Measurements from ENCODE around the gene CPLX1.
"Not testable (repeated sequence)": the region's sequence is repeated elsewhere in the genome, so short reads cannot be mapped to it uniquely, and the experiment has no call there.

CPLX1 gene

GRCh38 chr4:818106-818921 is 7.6 kb downstream of the CPLX1 start:
- no peak for DNase-seq

DNA sequence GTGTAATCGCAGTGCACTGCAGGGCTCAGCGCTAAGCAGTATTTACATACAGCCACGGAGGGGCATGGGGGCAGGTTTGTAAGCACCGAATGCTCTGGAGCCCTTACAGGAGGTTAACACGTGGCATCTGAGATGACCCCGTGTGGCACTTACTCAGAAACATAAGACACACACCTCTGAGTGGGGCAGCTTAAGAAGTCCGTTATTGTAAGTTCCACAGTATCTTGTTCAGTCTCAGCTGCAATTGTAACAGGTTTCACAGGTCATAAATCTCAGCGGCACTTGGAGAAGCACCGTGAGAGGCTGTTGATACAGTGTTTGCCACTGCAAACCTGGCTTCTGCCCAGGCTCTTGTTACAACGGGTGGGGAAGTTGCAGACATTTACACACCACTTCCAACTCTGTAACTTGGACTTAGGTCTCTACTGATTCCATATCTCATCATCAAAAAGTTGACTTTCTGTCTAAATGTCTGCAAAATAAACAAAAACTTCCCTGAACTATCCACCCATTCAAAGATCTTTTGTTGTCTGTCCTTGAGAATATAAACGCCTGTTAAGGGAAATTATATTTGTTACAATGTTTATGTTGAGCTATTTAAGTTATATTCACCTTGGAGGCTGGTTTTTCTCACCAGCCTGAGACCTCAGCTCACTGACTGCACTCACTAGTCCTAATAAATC is 10.3 kb downstream of the CPLX1 start:
- DNase-seq = no peak

DNA sequence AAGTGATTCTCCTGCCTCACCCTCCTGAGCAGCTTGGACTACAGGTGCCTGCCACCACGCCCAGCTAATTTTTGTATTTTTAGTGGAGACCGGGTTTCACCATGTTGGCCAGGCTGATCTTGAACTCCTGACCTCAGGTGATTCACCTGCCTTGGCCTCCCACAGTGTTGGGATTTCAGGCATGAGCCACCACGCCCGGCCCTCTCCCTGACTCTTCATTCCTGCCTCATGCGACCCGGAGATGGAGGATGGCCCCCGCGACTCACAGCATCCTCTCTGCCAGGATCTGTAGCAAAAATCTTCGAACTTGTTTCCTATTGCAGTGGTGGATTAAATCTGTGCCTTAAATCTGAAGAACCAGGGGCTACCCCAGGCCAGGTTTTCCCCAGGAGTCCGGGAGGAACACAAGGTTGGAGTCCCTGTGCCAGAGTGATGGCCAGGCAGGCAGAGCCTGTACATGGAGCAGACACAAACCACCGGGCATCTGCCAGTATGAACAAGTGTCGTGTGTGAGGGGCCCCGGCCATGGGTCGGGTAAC is 11.5 kb downstream of the CPLX1 start:
- DNase-seq = no peak

DNA sequence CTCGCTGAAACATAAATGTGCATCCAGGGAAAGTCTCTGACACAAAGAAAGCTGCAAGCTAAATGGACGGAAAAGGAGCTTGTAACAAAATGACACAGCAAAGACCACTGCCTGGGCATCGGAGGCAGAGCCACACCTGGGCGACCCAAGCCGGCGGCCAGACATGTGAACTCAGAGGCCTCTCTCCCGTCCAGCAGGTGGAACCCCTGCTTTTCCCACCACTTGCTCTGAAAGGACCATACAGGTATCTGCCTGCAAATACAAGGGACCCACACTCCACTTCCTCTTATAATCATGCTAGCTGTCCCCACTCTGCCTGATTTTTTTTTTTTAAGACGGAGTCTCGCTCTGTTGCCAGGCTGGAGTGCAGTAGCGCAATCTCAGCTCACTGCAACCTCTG is 12.0 kb downstream of the CPLX1 start:
- DNase-seq = no peak

GRCh38 chr4:808860-809570 is 16.9 kb downstream of the CPLX1 start:
- DNase-seq = no peak

GRCh38 chr4:807792-808191 is 18.1 kb downstream of the CPLX1 start:
- no peak for DNase-seq

DNA sequence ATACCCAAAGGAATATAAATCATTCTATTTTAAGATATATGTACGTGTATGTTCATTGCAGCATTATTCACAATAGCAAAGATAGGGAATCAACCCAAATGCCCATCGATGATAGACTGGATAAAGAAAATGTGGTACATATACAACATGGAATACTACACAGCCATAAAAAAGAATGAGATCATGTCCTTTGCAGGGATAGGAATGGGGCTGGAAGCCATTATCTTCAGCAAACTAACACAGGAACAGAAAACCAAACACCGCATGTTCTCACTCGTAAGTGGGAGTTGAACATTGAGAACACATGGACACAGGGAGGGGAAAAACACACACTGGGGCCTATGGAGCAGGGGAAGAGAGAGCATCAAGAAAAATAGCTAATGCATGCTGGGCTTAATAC is 18.9 kb downstream of the CPLX1 start:
- not testable (repeated sequence) for DNase-seq

- DNase-seq = no peak
Measured at GRCh38 chr4:804804-805203, 21.1 kb downstream of the CPLX1 start.

- DNase-seq = no peak
Measured at GRCh38 chr4:803884-804283, 22.0 kb downstream of the CPLX1 start.

DNA sequence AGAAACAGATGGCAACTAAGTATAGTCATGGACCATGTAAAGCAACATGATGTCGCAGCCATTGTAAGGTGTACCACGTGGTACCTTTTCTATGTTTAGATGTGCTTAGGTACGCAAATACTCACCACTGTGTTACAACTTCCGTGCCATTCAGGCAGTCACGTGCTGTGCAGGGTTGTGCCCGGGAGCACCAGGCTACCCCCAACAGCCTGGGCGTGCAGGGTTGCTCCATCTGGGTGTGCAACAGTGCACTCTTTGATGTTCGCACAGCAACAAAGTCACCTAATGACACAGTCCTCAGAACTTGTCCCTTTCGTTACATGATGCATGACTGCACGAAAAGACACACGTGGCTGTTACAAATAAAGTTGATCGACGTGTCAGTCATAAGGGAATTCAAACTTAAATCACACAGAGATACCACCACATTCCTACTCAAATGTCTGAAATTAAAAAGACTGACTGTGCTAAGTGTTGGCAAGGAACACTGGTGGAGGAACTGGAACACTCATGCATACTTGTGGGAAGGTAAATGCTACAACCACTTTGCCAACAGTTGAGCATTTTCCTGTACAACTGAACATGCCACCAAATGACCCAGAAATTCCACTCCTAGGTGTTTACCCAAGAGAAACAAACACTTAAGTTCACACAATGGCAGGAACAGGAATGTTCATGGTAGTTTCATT is 24.3 kb downstream of the CPLX1 start:
- no peak for DNase-seq

DNA sequence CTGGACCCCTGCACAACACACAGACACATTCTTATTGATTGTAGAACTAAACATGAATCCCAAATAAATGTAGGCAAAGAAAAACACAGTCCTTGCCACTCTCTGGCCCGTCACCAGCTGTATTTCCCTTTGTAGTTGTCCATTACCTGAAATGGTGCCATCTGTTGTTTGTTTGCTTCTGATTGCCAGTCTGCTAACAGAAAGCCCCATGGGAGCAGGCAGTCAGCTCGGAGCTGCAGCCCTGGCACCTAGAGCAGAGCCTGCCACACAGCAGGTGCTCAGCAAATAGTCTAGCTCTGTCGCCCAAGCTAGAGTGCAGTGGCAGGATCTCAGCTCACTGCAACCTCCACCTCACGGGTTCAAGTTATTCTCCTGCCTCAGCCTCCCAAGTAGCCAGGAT is 28.9 kb downstream of the CPLX1 start:
- DNase-seq = no peak

- no peak for DNase-seq
Measured at GRCh38 chr4:796206-796605, 29.7 kb downstream of the CPLX1 start.

GRCh38 chr4:795726-796119 is 30.2 kb downstream of the CPLX1 start:
- no peak for DNase-seq

DNA sequence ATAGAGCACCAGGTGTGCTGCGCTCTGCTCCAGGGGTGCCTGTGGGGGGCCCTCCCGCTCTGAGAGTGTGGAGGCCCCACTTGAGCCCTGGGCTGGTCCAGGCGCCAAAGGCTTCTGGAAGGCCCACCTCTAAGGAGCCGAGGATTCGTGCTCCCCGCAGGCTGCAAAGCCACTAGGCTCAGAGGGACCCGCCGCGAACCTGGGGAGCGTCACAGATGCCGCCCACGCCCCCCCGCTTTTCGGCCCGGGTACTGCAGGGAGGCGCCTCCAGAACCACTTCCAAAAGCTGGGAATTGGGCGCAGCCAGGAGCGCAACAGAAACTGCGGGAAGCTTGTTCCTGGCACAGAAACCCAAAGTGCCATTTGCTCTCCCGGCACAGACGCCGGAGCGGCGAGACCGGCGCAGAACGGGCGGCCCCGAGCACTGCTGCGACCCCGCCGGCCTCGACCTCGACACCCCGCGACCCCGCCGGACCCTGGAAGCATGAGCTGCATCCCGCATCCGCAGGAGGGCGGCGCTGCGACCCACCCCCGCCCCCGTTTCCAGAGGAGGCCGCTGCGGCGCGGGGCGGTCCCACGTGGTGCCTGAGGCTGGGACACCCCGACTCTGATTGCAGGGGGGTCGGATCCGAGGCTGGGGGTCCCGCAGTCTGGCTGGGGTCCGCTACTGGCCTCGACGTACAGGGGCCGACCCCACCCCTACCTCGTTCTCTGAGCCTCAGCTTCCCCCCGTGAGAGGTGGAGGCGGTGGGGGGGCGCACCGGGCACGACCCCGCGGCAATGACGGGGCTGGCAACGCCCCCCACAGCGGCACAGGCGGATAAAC is 30.8 kb downstream of the CPLX1 start:
- no peak for DNase-seq

DNA sequence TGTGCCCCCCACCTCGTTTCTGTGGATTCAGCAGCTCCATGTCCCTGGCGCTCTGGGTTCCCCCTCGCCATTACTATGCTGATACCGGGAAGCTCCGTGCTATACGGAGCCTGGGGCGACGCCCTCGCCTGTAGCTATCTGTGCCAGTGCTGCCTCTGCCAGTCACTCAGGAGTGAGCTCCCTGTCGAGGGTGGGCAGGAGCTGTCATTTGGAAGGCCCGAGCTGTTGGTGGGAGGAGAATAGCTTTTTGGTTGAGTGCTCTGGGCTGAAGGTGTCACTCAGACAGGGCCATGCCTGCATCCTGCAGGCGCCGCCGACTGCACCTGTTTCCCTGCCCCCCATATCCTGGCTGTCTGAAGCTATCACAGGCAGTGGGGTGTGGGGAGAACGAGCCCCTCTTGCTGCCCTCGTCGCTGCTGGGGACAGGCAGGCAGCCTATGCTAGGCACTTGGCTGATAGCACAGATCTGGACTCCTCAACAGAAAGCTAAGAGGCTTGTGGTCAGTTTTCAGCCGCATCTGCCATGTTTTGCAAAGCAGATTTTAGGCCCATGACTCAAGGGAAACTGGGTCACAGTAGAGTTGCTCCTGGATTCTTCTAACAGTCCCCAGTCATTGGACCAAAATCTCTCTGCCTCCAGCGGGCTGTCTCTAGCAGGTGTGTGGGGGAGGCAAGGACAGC is 31.8 kb downstream of the CPLX1 start:
- DNase-seq = no peak

- no peak for DNase-seq
Measured at GRCh38 chr4:793093-793861, 32.7 kb downstream of the CPLX1 start.

- DNase-seq = no peak
Measured at GRCh38 chr4:792626-793092, 33.3 kb downstream of the CPLX1 start.

- DNase-seq = no peak
Measured at GRCh38 chr4:791898-792625, 33.9 kb downstream of the CPLX1 start.

DNA sequence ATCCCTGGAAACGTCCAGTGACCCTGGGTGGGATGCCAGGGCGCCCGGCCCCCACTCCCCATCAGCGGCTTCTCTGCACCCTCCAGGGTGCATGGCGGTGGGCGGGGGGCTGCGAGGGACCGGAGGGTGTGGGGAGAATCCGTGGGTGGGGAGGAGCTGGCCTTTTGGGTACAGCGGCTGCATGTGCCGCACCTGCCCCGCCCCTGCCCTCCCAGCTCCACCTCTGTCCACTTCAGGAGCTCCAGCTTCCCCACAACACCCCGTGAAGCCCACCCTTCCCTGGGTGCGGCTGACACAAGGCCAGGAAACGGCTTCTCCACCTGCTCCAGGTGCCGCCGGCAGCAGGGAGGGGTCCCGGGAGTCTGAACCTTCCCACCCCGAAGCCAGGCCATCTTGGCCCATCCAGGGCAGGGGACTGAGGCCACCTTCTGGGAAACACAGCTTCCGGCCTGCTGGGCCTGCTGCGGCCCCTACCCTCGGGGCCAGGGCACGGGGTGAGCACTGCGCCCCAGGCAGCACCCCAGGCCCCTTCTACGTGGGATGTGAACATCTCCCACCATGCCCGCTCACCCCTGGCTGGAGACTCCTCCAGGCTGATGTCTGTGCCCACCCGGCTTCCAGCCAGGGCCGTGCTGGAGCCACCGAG is 34.6 kb downstream of the CPLX1 start:
- no peak for DNase-seq

Measured in fibroblast of skin of right quadriceps (primary cell).